A673 (cell line): Measurements from ENCODE around the gene P2RX3. TPM values are rescaled to one million over a fixed set of nuclear protein-coding genes. Genes with fewer than 3 reads are reported as not detected.
A peak's percentile ranks its signal among the peaks of the same experiment; 100 is the strongest.

Experiments used
- BruUV-seq: library from RNA; stranded (reverse); fragments of 400-500 nt; replicated peaks from 2 replicates; lab custom pipeline; 2021; lab: Mats Ljungman, UMichigan
- CTCF ChIA-PET: fragments of 300-600 bp; sonication (Branson Sonifier 250); formaldehyde crosslinking; loops from one replicate; lab custom pipeline; 2022; ENCODE audit warnings: antibody characterized with exemption; lab: Charles Lee
- POLR2A ChIA-PET: fragments of 300-600 bp; sonication (Branson Sonifier 250); formaldehyde crosslinking; loops from one replicate; lab custom pipeline; 2022; ENCODE audit warnings: antibody characterized with exemption; ENCODE audit not compliant: low non-redundant PET; lab: Charles Lee
- DNase-seq: peaks from one replicate; pipeline ENCODE4 v3.0.0-alpha.2; 2015; ENCODE audit warnings: low spot score
- H3K27ac ChIP-seq: fragments of 200-600 bp; sonication (generic); 2 replicates; pipeline ENCODE4 v1.5.1; 2016; ENCODE audit warnings: mixed run types, low read depth, mild to moderate bottlenecking, mixed read lengths, antibody characterized with exemption, low read length; ENCODE audit not compliant: poor library complexity, severe bottlenecking
- H3K27me3 ChIP-seq: fragments of 200-600 bp; sonication (generic); replicated peaks from 2 replicates; pipeline ENCODE4 v1.6.1; 2017; ENCODE audit warnings: mixed run types, low read depth, mild to moderate bottlenecking, mixed read lengths, antibody characterized with exemption, low read length; ENCODE audit not compliant: insufficient read depth, poor library complexity
- H3K36me3 ChIP-seq: fragments of 200-600 bp; sonication (generic); 2 replicates; pipeline ENCODE4 v1.6.1; 2016; ENCODE audit warnings: mixed run types, mild to moderate bottlenecking, mixed read lengths, antibody characterized with exemption, low read length; ENCODE audit not compliant: insufficient read depth, poor library complexity, severe bottlenecking
- H3K4me1 ChIP-seq: fragments of 200-600 bp; sonication (generic); 2 replicates; pipeline ENCODE4 v1.6.1; 2017; ENCODE audit warnings: mixed run types, mild to moderate bottlenecking, mixed read lengths, antibody characterized with exemption, low read length; ENCODE audit not compliant: insufficient read depth, poor library complexity, severe bottlenecking
- H3K4me3 ChIP-seq: fragments of 200-600 bp; sonication (generic); 2 replicates; pipeline ENCODE4 v1.5.1; 2016; ENCODE audit warnings: low read depth, mixed run types, mild to moderate bottlenecking, mixed read lengths, low read length; ENCODE audit not compliant: poor library complexity, severe bottlenecking
- H3K9me3 ChIP-seq: fragments of 200-600 bp; sonication (generic); 2 replicates; pipeline ENCODE4 v1.6.1; 2016; ENCODE audit warnings: mixed run types, low read depth, mild to moderate bottlenecking, mixed read lengths, antibody characterized with exemption, low read length; ENCODE audit not compliant: poor library complexity, severe bottlenecking
- EZH2 ChIP-seq: fragments of 200-600 bp; sonication (generic); IDR thresholded peaks from 2 replicates; pipeline ENCODE4 v1.6.1; 2017; ENCODE audit warnings: borderline replicate concordance, low read depth, mild to moderate bottlenecking, mixed read lengths, antibody characterized with exemption, low read length; ENCODE audit not compliant: poor library complexity, severe bottlenecking
- intact Hi-C: fragments of 100-400 bp; cut with micrococcal nuclease; formaldehyde crosslinking; loops from one replicate; pipeline ENCODE4 v1.10.0; 2022; ENCODE audit not compliant: unreplicated experiment
- total RNA-seq: library from RNA; stranded (reverse); gene quantifications from 2 replicates; pipeline ENCODE4 v1.2.3, GENCODE V29; 2021
- TF ChIP-seq, protein P1 (sequence below): fragments of 300-800, 200-600 bp; sonication (generic); conservative IDR thresholded peaks from 2 replicates; pipeline ENCODE4 v1.5.1; 2017; ENCODE audit warnings: low read depth, mild to moderate bottlenecking, antibody characterized with exemption, low read length, moderate library complexity, mixed read lengths

The P2RX3 gene
- total RNA-seq, 1 experiment from 2014 or later = not detected

DNA sequence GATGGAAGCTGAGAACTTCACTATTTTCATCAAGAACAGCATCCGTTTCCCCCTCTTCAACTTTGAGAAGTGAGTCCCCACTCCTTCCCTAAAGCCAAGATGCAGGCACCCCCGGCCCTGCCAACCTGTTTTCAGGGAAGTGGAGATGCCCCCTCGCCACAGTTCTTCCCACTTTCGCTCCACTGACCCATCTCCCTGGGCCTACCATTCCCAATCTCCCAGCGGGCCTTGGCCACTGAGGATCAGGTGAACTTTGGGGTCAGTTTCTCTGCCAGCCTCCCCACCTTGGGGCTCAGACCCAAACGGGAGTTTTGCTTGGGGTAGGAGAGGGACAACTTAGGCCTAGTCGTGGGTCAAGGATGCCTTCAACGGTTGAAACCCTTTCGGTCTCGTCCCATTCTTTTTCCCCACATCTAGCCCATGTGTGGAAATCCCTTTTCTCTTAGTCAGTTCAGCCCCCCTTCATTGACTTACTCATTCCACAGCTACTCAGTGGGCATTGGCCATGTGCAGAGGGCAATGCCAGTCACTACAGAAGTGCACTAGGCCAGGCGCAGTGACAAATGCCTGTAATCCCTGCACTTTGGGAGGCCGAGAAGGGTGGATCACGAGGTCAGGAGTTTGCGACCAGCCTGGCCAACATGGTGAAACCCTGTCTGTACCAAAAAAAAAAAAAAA is 10.6 kb downstream of the P2RX3 start:
- H3K27me3 ChIP-seq = no peaks in the 10 kb centered on the region
- intact Hi-C loops = loop anchor here (5.0 kb wide), 1 partner anchor 939 kb away; no protein-coding TSS in a partner anchor
- no peaks in the 10 kb centered on the region for H3K4me1 ChIP-seq
- peaks cover 7% of the 10 kb centered on the region for H3K9me3 ChIP-seq
- H3K4me3 ChIP-seq = no peak overlapping the region
- ChIA-PET POLR2A (no interaction called here), CTCF (interaction anchor here (0.6 to 1.0 kb wide), 2 partner anchors 143 to 232 kb away, joined by 3 read pairs; no protein-coding TSS in a partner anchor)
- no peak for DNase-seq
- TF ChIP-seq, protein P1, sequence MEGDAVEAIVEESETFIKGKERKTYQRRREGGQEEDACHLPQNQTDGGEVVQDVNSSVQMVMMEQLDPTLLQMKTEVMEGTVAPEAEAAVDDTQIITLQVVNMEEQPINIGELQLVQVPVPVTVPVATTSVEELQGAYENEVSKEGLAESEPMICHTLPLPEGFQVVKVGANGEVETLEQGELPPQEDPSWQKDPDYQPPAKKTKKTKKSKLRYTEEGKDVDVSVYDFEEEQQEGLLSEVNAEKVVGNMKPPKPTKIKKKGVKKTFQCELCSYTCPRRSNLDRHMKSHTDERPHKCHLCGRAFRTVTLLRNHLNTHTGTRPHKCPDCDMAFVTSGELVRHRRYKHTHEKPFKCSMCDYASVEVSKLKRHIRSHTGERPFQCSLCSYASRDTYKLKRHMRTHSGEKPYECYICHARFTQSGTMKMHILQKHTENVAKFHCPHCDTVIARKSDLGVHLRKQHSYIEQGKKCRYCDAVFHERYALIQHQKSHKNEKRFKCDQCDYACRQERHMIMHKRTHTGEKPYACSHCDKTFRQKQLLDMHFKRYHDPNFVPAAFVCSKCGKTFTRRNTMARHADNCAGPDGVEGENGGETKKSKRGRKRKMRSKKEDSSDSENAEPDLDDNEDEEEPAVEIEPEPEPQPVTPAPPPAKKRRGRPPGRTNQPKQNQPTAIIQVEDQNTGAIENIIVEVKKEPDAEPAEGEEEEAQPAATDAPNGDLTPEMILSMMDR = no peak
- TF ChIP-seq EZH2 = no peak
- H3K27ac ChIP-seq = no peak overlapping the region
- BruUV-seq = no TSS peak
- H3K36me3 ChIP-seq = no peaks in the 10 kb centered on the region

DNA sequence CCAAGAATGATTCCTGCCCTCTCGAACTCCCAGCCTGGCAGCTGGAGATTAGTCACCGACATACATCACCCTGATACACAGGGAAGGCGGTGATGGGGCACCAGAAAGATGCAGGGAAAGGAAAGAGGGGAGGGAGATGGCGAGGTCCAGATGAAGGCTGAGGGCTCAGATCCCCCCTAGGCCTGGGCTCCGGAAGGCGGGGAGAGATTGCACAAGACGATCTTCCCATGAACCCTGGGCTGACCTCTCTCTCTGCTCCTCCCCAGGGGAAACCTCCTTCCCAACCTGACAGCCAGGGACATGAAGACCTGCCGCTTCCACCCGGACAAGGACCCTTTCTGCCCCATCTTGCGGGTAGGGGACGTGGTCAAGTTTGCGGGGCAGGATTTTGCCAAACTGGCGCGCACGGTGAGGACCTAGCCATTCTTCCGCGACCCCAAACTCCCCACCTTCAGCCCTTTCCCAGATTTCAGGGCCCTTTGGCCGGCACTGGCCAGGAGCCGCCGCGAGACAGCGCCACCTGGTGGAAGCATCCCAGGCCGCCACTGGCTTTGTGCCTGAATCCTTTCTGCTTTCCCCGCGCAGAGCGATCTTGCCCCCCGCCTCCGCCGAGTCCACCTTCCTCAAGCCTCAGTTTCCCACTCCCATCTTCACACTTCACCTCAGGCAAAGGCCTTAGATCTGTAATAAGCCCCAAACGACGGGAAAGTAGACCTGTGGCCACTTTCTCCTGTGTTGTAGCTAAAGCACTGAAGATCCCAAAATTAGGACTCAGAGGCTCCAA is 11.5 kb downstream of the P2RX3 start:
- intact Hi-C loops = loop anchor here (5.0 kb wide), 1 partner anchor 938 kb away; no protein-coding TSS in a partner anchor
- H3K27ac ChIP-seq = no peak overlapping the region
- H3K9me3 ChIP-seq = peaks cover 7% of the 10 kb centered on the region
- H3K27me3 ChIP-seq = no peaks in the 10 kb centered on the region
- no TSS peak for BruUV-seq
- no peaks in the 10 kb centered on the region for H3K36me3 ChIP-seq
- DNase-seq = peak; percentile 60
- ChIA-PET POLR2A (interaction anchor here (0.7 kb wide), 1 partner anchor 128 kb away, joined by 8 read pairs; no protein-coding TSS in a partner anchor), CTCF (interaction anchor here (0.6 to 0.7 kb wide), 6 partner anchors 11 to 500 kb away, joined by 3 to 8 read pairs (median 4); no protein-coding TSS in a partner anchor)
- no peak overlapping the region for H3K4me3 ChIP-seq
- H3K4me1 ChIP-seq = no peaks in the 10 kb centered on the region
- TF ChIP-seq, protein P1 = peak; percentile 98
- TF ChIP-seq EZH2 = no peak

DNA sequence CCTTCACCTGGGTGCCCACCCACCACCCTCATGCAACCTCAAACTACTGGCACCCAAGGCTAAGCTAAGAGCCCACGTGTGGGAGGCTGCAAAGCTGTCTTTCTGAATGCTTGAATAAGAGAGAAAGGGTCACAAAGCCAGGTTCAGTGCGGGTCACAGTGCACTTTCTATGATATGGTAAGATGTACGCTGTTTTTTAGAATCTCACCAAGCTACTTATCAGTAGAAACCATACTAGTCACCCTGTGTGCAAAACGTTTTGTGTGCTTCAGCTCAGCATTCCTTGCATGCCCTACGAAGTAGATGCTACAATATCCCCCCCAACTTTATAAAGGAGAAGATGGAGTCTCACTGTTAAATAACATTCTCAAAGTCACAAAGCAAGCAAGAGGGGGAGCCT is 14.9 kb downstream of the P2RX3 start:
- TF ChIP-seq, protein P1 = no peak
- no peak for TF ChIP-seq EZH2
- intact Hi-C loops = no loop called here
- DNase-seq = no peak
- no peak overlapping the region for H3K4me3 ChIP-seq
- peaks cover 7% of the 10 kb centered on the region for H3K9me3 ChIP-seq
- ChIA-PET CTCF (no interaction called here), POLR2A (no interaction called here)
- no peak overlapping the region for H3K27ac ChIP-seq
- H3K27me3 ChIP-seq = no peaks in the 10 kb centered on the region
- H3K36me3 ChIP-seq = no peaks in the 10 kb centered on the region
- H3K4me1 ChIP-seq = no peaks in the 10 kb centered on the region
- no TSS peak for BruUV-seq
